Type B pancreatic cell (in vitro differentiated cells): ENCODE measurements around the gene CYP26B1. TPM values are rescaled to one million over a fixed set of nuclear protein-coding genes. Genes with fewer than 3 reads are reported as not detected.
A peak's percentile ranks its signal among the peaks of the same experiment; 100 is the strongest.

ENCODE experiments used
- DNase-seq: peaks from one replicate; pipeline ENCODE4 v3.0.0; 2021; ENCODE audit warnings: mixed read lengths; ENCODE audit not compliant: unreplicated experiment; ENCODE audit errors: extremely low spot score
- H3K27ac Mint-ChIP-seq: 2 replicates; pipeline ENCODE4 v1.8.0; 2021; ENCODE audit warnings: mild to moderate bottlenecking, mixed read lengths
- H3K27me3 Mint-ChIP-seq: 2 replicates; pipeline ENCODE4 v1.8.0; 2021; ENCODE audit warnings: mixed read lengths
- H3K36me3 Mint-ChIP-seq: 2 replicates; pipeline ENCODE4 v1.8.0; 2021; ENCODE audit warnings: mixed read lengths
- H3K4me1 Mint-ChIP-seq: one replicate; pipeline ENCODE4 v1.8.0; 2021; ENCODE audit warnings: mixed read lengths; ENCODE audit not compliant: unreplicated experiment
- H3K4me3 Mint-ChIP-seq: 2 replicates; pipeline ENCODE4 v1.8.0; 2021; ENCODE audit warnings: mild to moderate bottlenecking, mixed read lengths
- H3K9me3 Mint-ChIP-seq: 2 replicates; pipeline ENCODE4 v1.8.0; 2021; ENCODE audit warnings: mixed read lengths
- CTCF ChIP-seq: fragments of 200-600 bp; sonication (generic); conservative IDR thresholded peaks from 2 replicates; pipeline ENCODE4 v1.5.0; 2021; ENCODE audit warnings: antibody characterized with exemption, mild to moderate bottlenecking
- total RNA-seq: library from RNA; stranded (reverse); gene quantifications from 2 replicates; pipeline ENCODE4 v1.2.1, GENCODE V29; 2021; ENCODE audit warnings: low replicate concordance

CYP26B1 gene
- total RNA-seq, 1 donor from 2014 or later = 23.6 TPM

GRCh38 chr2:72082021-72082601, 65.6 kb downstream of the CYP26B1 start:
- no peak overlapping the region for H3K27ac Mint-ChIP-seq
- H3K9me3 Mint-ChIP-seq = peaks cover 6% of the 10 kb centered on the region
- no peaks in the 10 kb centered on the region for H3K36me3 Mint-ChIP-seq
- DNase-seq = peak; percentile 51
- TF ChIP-seq CTCF = no peak
- H3K27me3 Mint-ChIP-seq = no peaks in the 10 kb centered on the region
- H3K4me3 Mint-ChIP-seq = no peak overlapping the region
- peaks cover 5% of the 10 kb centered on the region for H3K4me1 Mint-ChIP-seq

GRCh38 chr2:72081451-72081850, 66.2 kb downstream of the CYP26B1 start:
- Mint-ChIP-seq H3K36me3 (no peaks in the 10 kb centered on the region), H3K9me3 (peaks cover 6% of the 10 kb centered on the region), H3K4me1 (peaks cover 5% of the 10 kb centered on the region), H3K4me3 (no peak overlapping the region), H3K27me3 (no peaks in the 10 kb centered on the region), H3K27ac (no peak overlapping the region)
- DNase-seq = peak; percentile 53
- TF ChIP-seq CTCF = no peak

- peak; percentile 58 for DNase-seq
- Mint-ChIP-seq H3K36me3 (no peaks in the 10 kb centered on the region), H3K27ac (no peak overlapping the region), H3K9me3 (peaks cover 6% of the 10 kb centered on the region), H3K27me3 (no peaks in the 10 kb centered on the region), H3K4me1 (peaks cover 5% of the 10 kb centered on the region), H3K4me3 (no peak overlapping the region)
- no peak for TF ChIP-seq CTCF
Measured at GRCh38 chr2:72080286-72081145, 67.1 kb downstream of the CYP26B1 start.
